Small intestine (tissue), 7 donors: ENCODE measurements around the gene CABP1. TPM values are rescaled to one million over a fixed set of nuclear protein-coding genes. Genes with fewer than 3 reads are reported as not detected.

ENCODE experiments used
- DNase-seq, 2 donors: peaks; one replicate each; pipeline versions ENCODE4 v3.0.0 to v3.0.0-alpha.2; 2013
- FAIRE-seq: peaks from 2 replicates; lab custom pipeline; 2012; peaks lifted over from hg19 to GRCh38; lab: Jason Lieb, UNC
- H3K27ac ChIP-seq, 3 donors: one replicate each; pipeline ENCODE4 v1.5.1; 2013; ENCODE audit warnings: low read length in 2 of 3, mild to moderate bottlenecking in 2 of 3, control low read depth in 1 of 3, inconsistent platforms in 1 of 3, low read depth in 1 of 3, moderate library complexity in 1 of 3
- H3K27me3 ChIP-seq, 3 donors: one replicate each; pipeline ENCODE4 v1.6.1; 2013; ENCODE audit warnings: low read length in 3 of 3, inconsistent platforms in 1 of 3; ENCODE audit not compliant: control insufficient read depth in 3 of 3, insufficient read depth in 3 of 3
- H3K36me3 ChIP-seq, 3 donors: one replicate each; pipeline ENCODE4 v1.6.1; 2013; ENCODE audit warnings: low read length in 3 of 3, inconsistent platforms in 1 of 3, low read depth in 1 of 3, mild to moderate bottlenecking in 1 of 3, moderate library complexity in 1 of 3; ENCODE audit not compliant: control insufficient read depth in 3 of 3, insufficient read depth in 2 of 3
- H3K4me1 ChIP-seq, 3 donors: one replicate each; pipeline ENCODE4 v1.6.1; 2013; ENCODE audit warnings: low read length in 2 of 3, inconsistent platforms in 1 of 3, low read depth in 1 of 3, mild to moderate bottlenecking in 1 of 3, moderate library complexity in 1 of 3; ENCODE audit not compliant: control insufficient read depth in 3 of 3, insufficient read depth in 2 of 3
- H3K4me3 ChIP-seq, 3 donors: one replicate each; pipeline ENCODE4 v1.5.1; 2013; ENCODE audit warnings: low read length in 3 of 3, control low read depth in 1 of 3, inconsistent platforms in 1 of 3, low read depth in 1 of 3, mild to moderate bottlenecking in 1 of 3, moderate library complexity in 1 of 3
- H3K9me3 ChIP-seq, 2 donors: one replicate each; pipeline ENCODE4 v1.6.1; 2013; ENCODE audit warnings: low read depth in 1 of 2, low read length in 1 of 2; ENCODE audit not compliant: control insufficient read depth in 2 of 2, insufficient read depth in 1 of 2
- WGBS, 3 donors: extraction: QIAGEN DNeasy Blood & Tissue Kit; methylation state at CpG; one replicate each; pipeline ENCODE4 v1.1.7; 2013; 5-methylcytosine and 5-hydroxymethylcytosine counted together
- polyA plus RNA-seq, 4 donors: library from polyadenylated mRNA; stranded (reverse) in 3 of 4; unstranded in 1 of 4; fragments of 200-250 nt in 3 of 4; fragments of 120-200 nt in 1 of 4; gene quantifications; one replicate each; pipeline versions ENCODE4 v1.2.1 to v1.2.3, GENCODE V29; 2013
- donor health status: healthy with polysubstance abuse.
- donor health status: control.
- donor health status: control.
- donor health status: Bipolar disorder and iron deficiency.
- donor health status: healthy.

The CABP1 gene
- polyA plus RNA-seq, 4 donors, result 0.67 to 1.5 (median 0.74) TPM; not detected in 1

- Histone ChIP-seq H3K27me3 (no peaks in the 10 kb centered on the region), H3K27ac (peak overlapping the region in 2 of 3 donors; percentile 5 to 85), H3K36me3 (no peaks in the 10 kb centered on the region), H3K4me3 (no peak overlapping the region), H3K4me1 (peaks cover 0 to 9% (median 0%) of the 10 kb centered on the region in 3 donors), H3K9me3 (no peaks in the 10 kb centered on the region)
- DNase-seq (no peak), FAIRE-seq (no peak)
- WGBS, 3 donors, result 49 to 58% (median 57%) methylated on average over 8 of the region's 8 CpGs
Measured at GRCh38 chr12:120678572-120678971, 38.1 kb downstream of the CABP1 start.

DNA sequence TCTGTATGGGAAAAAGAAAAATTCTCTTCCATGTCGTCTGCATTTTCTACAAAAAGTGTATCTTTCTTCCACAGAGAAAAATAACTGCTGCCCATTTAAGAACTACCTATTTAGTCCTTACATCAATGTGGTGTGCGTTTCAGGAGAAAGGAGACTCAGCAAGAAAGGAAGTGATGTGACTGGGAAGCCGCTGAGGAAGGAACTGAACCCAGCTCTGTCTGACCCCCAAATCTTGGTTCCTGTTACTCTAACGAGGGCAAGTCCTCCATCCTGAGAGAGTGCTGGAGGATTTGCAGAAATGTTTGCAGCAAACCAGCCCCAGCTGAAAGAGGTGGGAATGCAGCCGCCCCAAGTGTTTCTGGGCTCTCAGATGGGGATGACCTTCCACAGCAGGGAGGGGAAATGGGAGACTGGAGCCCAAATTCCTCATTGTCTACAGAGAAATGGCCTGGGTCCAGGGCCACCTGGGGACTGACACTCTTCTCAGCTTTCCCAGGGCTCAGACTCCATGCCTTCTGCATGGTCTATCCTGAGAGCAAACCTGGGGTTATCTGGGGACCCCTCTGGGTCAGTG lies 39.8 kb downstream of the CABP1 start:
- peaks cover 0 to 9% (median 0%) of the 10 kb centered on the region in 3 donors for H3K4me1 ChIP-seq
- H3K36me3 ChIP-seq, result no peaks in the 10 kb centered on the region
- no peaks in the 10 kb centered on the region for H3K27me3 ChIP-seq
- DNase-seq (no peak), FAIRE-seq (no peak)
- no peak overlapping the region for H3K4me3 ChIP-seq
- no peak overlapping the region for H3K27ac ChIP-seq
- WGBS, 3 donors, result 57 to 77% (median 72%) methylated on average over 5 of the region's 5 CpGs
- no peaks in the 10 kb centered on the region for H3K9me3 ChIP-seq

DNA sequence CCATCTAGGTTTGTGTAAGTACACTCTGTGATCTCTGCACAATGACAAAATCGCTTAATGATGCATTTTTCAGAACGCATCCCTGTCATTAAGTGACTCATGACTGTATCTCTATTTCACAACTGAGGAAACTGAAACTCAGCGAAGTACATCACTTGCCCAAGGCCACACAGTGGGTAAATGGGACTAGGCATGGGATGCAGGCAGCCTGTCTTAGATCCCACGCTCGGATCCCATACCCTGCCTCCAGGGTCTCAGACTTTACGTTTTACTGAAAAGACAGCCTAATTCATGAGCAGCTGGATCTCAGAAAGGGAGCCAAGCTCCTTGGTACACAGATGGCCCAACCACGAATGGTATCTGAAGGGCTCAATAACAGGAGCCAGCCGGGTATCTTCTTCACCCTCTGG lies 44.1 kb downstream of the CABP1 start:
- Histone ChIP-seq H3K4me1 (peaks cover 2 to 6% (median 5%) of the 10 kb centered on the region in 3 donors), H3K4me3 (no peak overlapping the region), H3K36me3 (no peaks in the 10 kb centered on the region), H3K27me3 (no peaks in the 10 kb centered on the region), H3K27ac (peak overlapping the region in 1 of 3 donors; percentile 19), H3K9me3 (no peaks in the 10 kb centered on the region)
- FAIRE-seq, result no peak
- DNase-seq, result no peak
- 59 to 69% (median 64%) methylated on average over 8 of the region's 8 CpGs for WGBS, 3 donors

DNA sequence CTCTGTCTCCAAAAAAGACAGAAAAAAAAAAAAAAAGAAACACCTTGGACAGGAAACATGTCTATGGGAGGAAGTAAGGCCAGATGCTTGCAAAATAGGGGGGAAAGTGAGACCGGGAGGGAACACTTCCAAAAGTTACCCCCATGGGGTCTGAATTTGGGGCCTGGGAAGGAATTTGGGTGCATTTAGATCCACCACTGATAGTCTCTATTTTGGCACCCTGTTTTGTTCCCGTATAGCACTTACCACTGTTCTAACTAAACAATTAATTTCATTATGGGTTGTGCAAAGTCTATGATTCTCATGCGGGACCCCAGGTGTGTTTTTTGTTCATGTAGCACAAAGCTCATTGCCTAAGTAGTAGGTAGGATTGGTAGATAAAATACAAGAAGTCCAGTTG lies 45.1 kb downstream of the CABP1 start:
- DNase-seq, result no peak
- H3K9me3 ChIP-seq, result no peaks in the 10 kb centered on the region
- no peaks in the 10 kb centered on the region for H3K36me3 ChIP-seq
- H3K27ac ChIP-seq, result no peak overlapping the region
- no peak for FAIRE-seq
- H3K27me3 ChIP-seq, result no peaks in the 10 kb centered on the region
- 51 to 60% (median 55%) methylated on average over 3 of the region's 3 CpGs for WGBS, 3 donors
- H3K4me3 ChIP-seq, result no peak overlapping the region
- H3K4me1 ChIP-seq, result peaks cover 2 to 16% (median 7%) of the 10 kb centered on the region in 3 donors

GRCh38 chr12:120686151-120686689 lies 45.8 kb downstream of the CABP1 start:
- Histone ChIP-seq H3K27ac (peak overlapping the region; percentile 73 to 99 (median 96)), H3K4me1 (peaks cover 6 to 23% (median 7%) of the 10 kb centered on the region in 3 donors), H3K36me3 (peaks cover 0 to 3% (median 0%) of the 10 kb centered on the region in 3 donors), H3K27me3 (no peaks in the 10 kb centered on the region), H3K9me3 (no peaks in the 10 kb centered on the region), H3K4me3 (peak overlapping the region; percentile 83 to 94 (median 90))
- DNase-seq, result peak; percentile 99
- 0 to 1% (median 0%) methylated on average over 45 to 46 of the region's 46 CpGs for WGBS, 3 donors
- no peak for FAIRE-seq

- Histone ChIP-seq H3K4me3 (peak within 1 kb of the TSS; percentile 83 to 94 (median 90)), H3K36me3 (peaks cover 0 to 7% (median 0%) of the 10 kb centered on the region in 3 donors), H3K4me1 (peaks cover 7 to 29% (median 9%) of the 10 kb centered on the region in 3 donors), H3K9me3 (no peaks in the 10 kb centered on the region), H3K27ac (peak within 1 kb of the TSS; percentile 77 to 99 (median 96)), H3K27me3 (no peaks in the 10 kb centered on the region)
- FAIRE-seq (no peak), DNase-seq (peak; percentile 98 to 99)
- 1% methylated on average over 76 to 84 of the region's 84 CpGs for WGBS, 3 donors
Measured at GRCh38 chr12:120686690-120687577, 46.5 kb downstream of the CABP1 start, which contains the start of gene MLEC. MLEC (plus strand) TSS chr12:120687149; CDS start chr12:120687297, 148 bp downstream.

DNA sequence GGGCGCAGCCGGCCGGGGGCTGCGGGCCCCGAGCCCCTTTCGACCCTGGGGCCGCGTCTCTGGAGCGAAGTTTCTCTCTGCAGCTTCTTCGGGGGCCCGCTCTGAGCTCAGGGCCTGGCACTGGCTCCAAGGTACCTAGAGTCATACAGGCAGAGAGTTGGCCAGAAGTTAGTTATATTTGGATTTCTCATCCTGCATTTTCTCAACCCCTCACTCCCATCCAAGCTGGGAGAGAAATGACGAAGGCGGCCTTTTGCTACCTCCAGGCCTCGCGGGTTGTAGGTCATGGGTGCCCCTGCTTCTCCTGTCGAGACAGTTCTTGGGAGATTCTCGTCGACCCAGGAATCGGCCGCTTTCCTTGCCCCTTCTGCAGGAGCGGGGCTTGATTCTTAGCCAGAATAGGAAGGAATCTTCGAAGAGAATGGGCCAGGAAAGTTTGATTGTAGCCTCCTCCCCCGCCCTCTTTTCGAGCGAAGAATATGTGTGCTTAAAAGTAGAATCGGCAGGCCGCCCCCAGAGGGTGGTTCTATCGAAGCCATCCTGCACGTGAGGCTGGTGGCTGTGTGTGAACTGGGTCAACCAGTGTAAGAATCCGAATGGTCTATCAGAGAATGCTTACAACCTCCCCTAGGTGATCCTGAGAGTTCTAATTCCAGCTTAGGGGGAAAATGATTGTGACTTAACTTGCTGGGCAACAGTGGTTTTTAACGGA lies 47.3 kb downstream of the CABP1 start:
- WGBS, 3 donors, result 0 to 1% (median 1%) methylated on average over 24 to 31 of the region's 31 CpGs
- Histone ChIP-seq H3K9me3 (no peaks in the 10 kb centered on the region), H3K36me3 (peaks cover 0 to 7% (median 0%) of the 10 kb centered on the region in 3 donors), H3K27me3 (no peaks in the 10 kb centered on the region), H3K4me3 (peak overlapping the region; percentile 83 to 94 (median 90)), H3K27ac (peak overlapping the region; percentile 77 to 99 (median 93)), H3K4me1 (peaks cover 13 to 37% (median 13%) of the 10 kb centered on the region in 3 donors)
- FAIRE-seq (no peak), DNase-seq (peak; percentile 43 to 57)
